Limb (tissue), 2 donors: ENCODE results near the gene CACNA1F.
"Not testable (repeated sequence)": the region's sequence is repeated elsewhere in the genome, so short reads cannot be mapped to it uniquely, and the experiment has no call there.

Source experiments
- DNase-seq, 2 donors: peaks; one replicate each; pipeline ENCODE4 v3.0.0-alpha.2; 2016; ENCODE audit errors: extremely low spot score in 2 of 2

The CACNA1F gene

GRCh38 chrX:49177338-49177833, 55.8 kb downstream of the CACNA1F start:
- DNase-seq = no peak

GRCh38 chrX:49176421-49177326, 56.5 kb downstream of the CACNA1F start:
- no peak for DNase-seq

- DNase-seq = no peak
Observed at GRCh38 chrX:49175435-49176274, 57.5 kb downstream of the CACNA1F start.

GRCh38 chrX:49174723-49175122, 58.4 kb downstream of the CACNA1F start:
- no peak for DNase-seq

GRCh38 chrX:49173544-49173943, 59.6 kb downstream of the CACNA1F start:
- not testable (repeated sequence) for DNase-seq

- peak in 1 of 2 donors; percentile 46 for DNase-seq
Observed at GRCh38 chrX:49172280-49172780, 60.8 kb downstream of the CACNA1F start.

GRCh38 chrX:49171752-49172279, 61.3 kb downstream of the CACNA1F start, which contains the start of gene PLP2:
TSS of gene PLP2 (plus strand) at chrX:49171898. CDS start at chrX:49172001, 103 bp downstream.
- peak in 1 of 2 donors; percentile 49 for DNase-seq

- DNase-seq = no peak
Observed at GRCh38 chrX:49167740-49168108, 65.4 kb downstream of the CACNA1F start.

GRCh38 chrX:49166914-49167739, 66.0 kb downstream of the CACNA1F start:
- peak; percentile 40 to 58 for DNase-seq

GRCh38 chrX:49165901-49166881, 66.9 kb downstream of the CACNA1F start:
- DNase-seq = peak; percentile 58 to 82

- no peak for DNase-seq
Observed at GRCh38 chrX:49164589-49165360, 68.4 kb downstream of the CACNA1F start.

- DNase-seq = peak; percentile 72 to 89
Observed at GRCh38 chrX:49163555-49164419, 69.4 kb downstream of the CACNA1F start.

- no peak for DNase-seq
Observed at GRCh38 chrX:49162620-49163019, 70.5 kb downstream of the CACNA1F start, which contains the start of gene MAGIX. TSS of gene MAGIX (plus strand) at chrX:49162758. CDS start at chrX:49162890, 132 bp downstream.

- no peak for DNase-seq
Observed at GRCh38 chrX:49161632-49162031, 71.5 kb downstream of the CACNA1F start.

- DNase-seq = no peak
Observed at GRCh38 chrX:49160908-49161307, 72.2 kb downstream of the CACNA1F start.

- DNase-seq = no peak
Observed at GRCh38 chrX:49157194-49157593, 75.9 kb downstream of the CACNA1F start.
